ENCODE results near the gene ACTL7B. TPM values are rescaled to one million over a fixed set of nuclear protein-coding genes. Genes with fewer than 3 reads are reported as not detected.

ACTL7B gene
- total RNA-seq, 1 donor from 2014 or later, result not detected

DNA sequence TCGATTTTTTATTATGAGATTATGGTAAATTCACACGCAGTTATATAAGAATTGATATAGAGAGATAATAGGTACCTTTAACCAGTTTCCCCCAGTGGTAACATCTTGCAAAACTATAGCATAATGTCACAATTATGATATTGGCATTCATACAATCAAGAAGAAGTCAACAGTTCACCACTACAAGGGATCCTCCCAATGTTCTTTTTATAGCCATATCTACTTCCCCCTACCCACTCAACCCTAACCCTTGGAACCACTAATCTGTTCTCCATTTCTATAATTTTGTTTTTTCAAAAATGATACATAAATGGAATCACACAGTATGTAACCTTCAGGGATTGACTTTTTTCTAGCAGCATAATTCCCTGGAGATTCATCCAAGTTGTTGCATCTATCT is 9.8 kb downstream of the ACTL7B start:
- Mint-ChIP-seq H3K27ac (ENCODE audit: unreplicated experiment) (no peak overlapping the region), H3K4me1 (ENCODE audit: low read depth, unreplicated experiment) (no peaks in the 10 kb centered on the region), H3K4me3 (ENCODE audit: unreplicated experiment) (no peak overlapping the region), H3K9me3 (ENCODE audit: unreplicated experiment) (no peaks in the 10 kb centered on the region), H3K27me3 (ENCODE audit: low read depth, unreplicated experiment) (no peaks in the 10 kb centered on the region), H3K36me3 (ENCODE audit: low read depth, unreplicated experiment) (no peaks in the 10 kb centered on the region)
- H3K79me2 ChIP-seq (ENCODE audit: insufficient read depth, low read length), result no peaks in the 10 kb centered on the region
- H3K4me1 ChIP-seq (ENCODE audit: insufficient read depth, low read length), result no peaks in the 10 kb centered on the region
- DNase-seq (ENCODE audit: low read depth) (no peak), FAIRE-seq (no peak)
- H3K27ac ChIP-seq (ENCODE audit: low read depth, low read length), result no peak overlapping the region
- TF ChIP-seq, protein P1, sequence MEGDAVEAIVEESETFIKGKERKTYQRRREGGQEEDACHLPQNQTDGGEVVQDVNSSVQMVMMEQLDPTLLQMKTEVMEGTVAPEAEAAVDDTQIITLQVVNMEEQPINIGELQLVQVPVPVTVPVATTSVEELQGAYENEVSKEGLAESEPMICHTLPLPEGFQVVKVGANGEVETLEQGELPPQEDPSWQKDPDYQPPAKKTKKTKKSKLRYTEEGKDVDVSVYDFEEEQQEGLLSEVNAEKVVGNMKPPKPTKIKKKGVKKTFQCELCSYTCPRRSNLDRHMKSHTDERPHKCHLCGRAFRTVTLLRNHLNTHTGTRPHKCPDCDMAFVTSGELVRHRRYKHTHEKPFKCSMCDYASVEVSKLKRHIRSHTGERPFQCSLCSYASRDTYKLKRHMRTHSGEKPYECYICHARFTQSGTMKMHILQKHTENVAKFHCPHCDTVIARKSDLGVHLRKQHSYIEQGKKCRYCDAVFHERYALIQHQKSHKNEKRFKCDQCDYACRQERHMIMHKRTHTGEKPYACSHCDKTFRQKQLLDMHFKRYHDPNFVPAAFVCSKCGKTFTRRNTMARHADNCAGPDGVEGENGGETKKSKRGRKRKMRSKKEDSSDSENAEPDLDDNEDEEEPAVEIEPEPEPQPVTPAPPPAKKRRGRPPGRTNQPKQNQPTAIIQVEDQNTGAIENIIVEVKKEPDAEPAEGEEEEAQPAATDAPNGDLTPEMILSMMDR (IDR thresholded peaks at IDR 0.05; ENCODE audit: insufficient read depth, low read depth, low read length), result no peak
- no peak for TF ChIP-seq EZH2 (IDR thresholded peaks at IDR 0.05; ENCODE audit: insufficient read depth, low read length)
- no peaks in the 10 kb centered on the region for H3K36me3 ChIP-seq (ENCODE audit: insufficient read depth, low read length)
- H3K27me3 ChIP-seq (ENCODE audit: insufficient read depth, low read length), result no peaks in the 10 kb centered on the region
- H3K9me3 ChIP-seq (ENCODE audit: insufficient read depth, low read depth, low read length), result no peaks in the 10 kb centered on the region
- H3K9ac ChIP-seq (ENCODE audit: low read length), result no peak overlapping the region
- H2AFZ ChIP-seq (ENCODE audit: low read depth, low read length), result no peak overlapping the region
- H3K4me3 ChIP-seq (ENCODE audit: insufficient read depth, low read depth, low read length), result no peak overlapping the region
- H4K20me1 ChIP-seq (ENCODE audit: insufficient read depth, low read length), result no peaks in the 10 kb centered on the region
- H3K4me2 ChIP-seq (ENCODE audit: low read length), result no peak overlapping the region

GRCh38 chr9:108845507-108845906 is 10.3 kb downstream of the ACTL7B start:
- Mint-ChIP-seq H3K4me1 (ENCODE audit: low read depth, unreplicated experiment) (no peaks in the 10 kb centered on the region), H3K27me3 (ENCODE audit: low read depth, unreplicated experiment) (no peaks in the 10 kb centered on the region), H3K4me3 (ENCODE audit: unreplicated experiment) (no peak overlapping the region), H3K9me3 (ENCODE audit: unreplicated experiment) (no peaks in the 10 kb centered on the region), H3K36me3 (ENCODE audit: low read depth, unreplicated experiment) (no peaks in the 10 kb centered on the region), H3K27ac (ENCODE audit: unreplicated experiment) (no peak overlapping the region)
- no peak overlapping the region for H3K4me2 ChIP-seq (ENCODE audit: low read length)
- H4K20me1 ChIP-seq (ENCODE audit: insufficient read depth, low read length), result no peaks in the 10 kb centered on the region
- H3K27me3 ChIP-seq (ENCODE audit: insufficient read depth, low read length), result no peaks in the 10 kb centered on the region
- FAIRE-seq, result no peak
- no peak overlapping the region for H2AFZ ChIP-seq (ENCODE audit: low read depth, low read length)
- no peaks in the 10 kb centered on the region for H3K79me2 ChIP-seq (ENCODE audit: insufficient read depth, low read length)
- no peak for DNase-seq (ENCODE audit: low read depth)
- no peaks in the 10 kb centered on the region for H3K9me3 ChIP-seq (ENCODE audit: insufficient read depth, low read depth, low read length)
- no peak overlapping the region for H3K9ac ChIP-seq (ENCODE audit: low read length)
- no peak for TF ChIP-seq EZH2 (IDR thresholded peaks at IDR 0.05; ENCODE audit: insufficient read depth, low read length)
- TF ChIP-seq, protein P1 (IDR thresholded peaks at IDR 0.05; ENCODE audit: insufficient read depth, low read depth, low read length), result no peak
- H3K4me1 ChIP-seq (ENCODE audit: insufficient read depth, low read length), result no peaks in the 10 kb centered on the region
- H3K4me3 ChIP-seq (ENCODE audit: insufficient read depth, low read depth, low read length), result no peak overlapping the region
- no peaks in the 10 kb centered on the region for H3K36me3 ChIP-seq (ENCODE audit: insufficient read depth, low read length)
- H3K27ac ChIP-seq (ENCODE audit: low read depth, low read length), result no peak overlapping the region

DNA sequence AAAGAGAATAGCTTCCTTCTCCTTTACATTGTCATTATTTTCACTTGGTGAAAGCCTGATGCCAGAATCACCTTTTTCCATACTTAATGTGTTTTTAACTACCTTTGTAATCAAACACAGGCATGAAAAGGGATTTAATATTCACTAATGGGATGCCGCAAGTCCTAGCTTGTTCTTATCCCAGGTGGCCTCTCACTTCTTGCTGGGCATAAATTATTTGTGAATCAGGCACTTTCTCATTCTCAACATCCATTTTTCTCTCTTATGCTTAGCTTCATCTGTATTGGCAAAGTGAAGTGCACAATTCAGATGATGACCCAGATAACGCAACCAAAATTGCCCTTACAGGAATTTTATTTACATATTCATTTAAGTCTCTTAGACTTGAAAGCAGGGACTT is 10.9 kb downstream of the ACTL7B start:
- FAIRE-seq, result no peak
- no peaks in the 10 kb centered on the region for H3K27me3 Mint-ChIP-seq (ENCODE audit: low read depth, unreplicated experiment)

More for the DNA sequence above, 10.9 kb downstream of the ACTL7B start:
- Histone ChIP-seq H4K20me1 (ENCODE audit: insufficient read depth, low read length) (no peaks in the 10 kb centered on the region), H3K36me3 (ENCODE audit: insufficient read depth, low read length) (no peaks in the 10 kb centered on the region), H3K79me2 (ENCODE audit: insufficient read depth, low read length) (no peaks in the 10 kb centered on the region), H3K4me2 (ENCODE audit: low read length) (no peak overlapping the region), H3K4me1 (ENCODE audit: insufficient read depth, low read length) (no peaks in the 10 kb centered on the region), H3K27me3 (ENCODE audit: insufficient read depth, low read length) (no peaks in the 10 kb centered on the region), H3K27ac (ENCODE audit: low read depth, low read length) (no peak overlapping the region), H3K9ac (ENCODE audit: low read length) (no peak overlapping the region), H3K4me3 (ENCODE audit: insufficient read depth, low read depth, low read length) (no peak overlapping the region), H2AFZ (ENCODE audit: low read depth, low read length) (no peak overlapping the region), H3K9me3 (ENCODE audit: insufficient read depth, low read depth, low read length) (no peaks in the 10 kb centered on the region)
- Mint-ChIP-seq H3K27ac (ENCODE audit: unreplicated experiment) (no peak overlapping the region), H3K9me3 (ENCODE audit: unreplicated experiment) (no peaks in the 10 kb centered on the region), H3K4me3 (ENCODE audit: unreplicated experiment) (no peak overlapping the region), H3K4me1 (ENCODE audit: low read depth, unreplicated experiment) (no peaks in the 10 kb centered on the region), H3K36me3 (ENCODE audit: low read depth, unreplicated experiment) (no peaks in the 10 kb centered on the region)
- no peak for DNase-seq (ENCODE audit: low read depth)
- TF ChIP-seq EZH2 (IDR thresholded peaks at IDR 0.05; ENCODE audit: insufficient read depth, low read length), result no peak
- TF ChIP-seq, protein P1 (IDR thresholded peaks at IDR 0.05; ENCODE audit: insufficient read depth, low read depth, low read length), result no peak
